NB4 (cell line): ENCODE results near the gene ELFN2.

Source experiments
- POLR2A ChIP-seq: IDR thresholded peaks from 2 replicates; pipeline ENCODE4 v1.6.1; 2011; ENCODE audit warnings: mild to moderate bottlenecking; ENCODE audit not compliant: insufficient read length; ENCODE audit errors: extremely low read depth
- TF ChIP-seq, protein P1 (sequence below): IDR thresholded peaks from one replicate; pipeline ENCODE4 v1.5.1; 2012; ENCODE audit warnings: low read depth, low read length
- TF ChIP-seq, protein P2 (sequence below): IDR thresholded peaks from 2 replicates; pipeline ENCODE4 v1.6.1; 2011; ENCODE audit warnings: low read depth, low read length

DNA sequence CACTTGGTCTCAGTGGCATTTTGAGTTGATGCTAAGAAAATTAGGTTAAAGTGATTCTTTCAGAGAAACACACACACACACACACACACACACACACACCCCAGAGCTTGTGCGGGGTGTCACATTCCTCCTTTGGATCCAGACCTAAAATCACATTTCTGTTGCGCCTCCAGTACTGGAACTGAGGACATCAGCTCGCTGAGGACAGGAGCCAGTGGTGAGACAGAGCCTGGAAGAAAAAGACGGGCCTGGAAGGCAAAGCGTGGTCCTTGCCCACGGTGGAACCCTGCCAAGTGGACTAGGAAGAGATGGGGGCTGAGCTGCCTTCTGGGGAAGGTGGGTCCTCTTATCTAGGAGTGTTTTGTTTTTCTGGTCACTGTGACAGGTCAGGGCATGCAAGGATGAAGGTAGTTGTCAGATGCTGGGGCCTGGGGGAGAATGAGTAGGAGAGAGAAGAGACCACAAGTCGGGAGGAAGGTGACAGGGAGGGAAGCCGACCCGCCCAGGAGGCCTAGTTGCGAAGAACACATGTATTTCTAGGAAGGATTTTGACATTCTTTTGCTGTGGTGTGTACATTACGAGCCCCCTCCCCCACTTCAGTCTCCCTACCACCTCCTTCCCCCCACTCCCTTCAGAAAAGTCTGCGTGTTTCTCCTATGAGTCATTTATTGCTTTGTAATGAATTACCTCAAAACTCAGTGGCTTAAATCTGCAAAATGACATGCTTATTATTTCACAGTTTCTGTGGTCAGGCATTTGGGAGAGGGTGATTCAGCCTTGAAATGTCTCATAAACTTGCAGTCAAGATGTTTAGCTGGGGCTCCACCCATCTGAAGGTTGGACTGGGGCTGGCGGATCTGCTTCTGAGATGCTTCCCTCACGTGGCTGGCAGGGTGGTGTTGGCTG is 4.8 kb upstream of the ELFN2 start:
- TF ChIP-seq, protein P1, sequence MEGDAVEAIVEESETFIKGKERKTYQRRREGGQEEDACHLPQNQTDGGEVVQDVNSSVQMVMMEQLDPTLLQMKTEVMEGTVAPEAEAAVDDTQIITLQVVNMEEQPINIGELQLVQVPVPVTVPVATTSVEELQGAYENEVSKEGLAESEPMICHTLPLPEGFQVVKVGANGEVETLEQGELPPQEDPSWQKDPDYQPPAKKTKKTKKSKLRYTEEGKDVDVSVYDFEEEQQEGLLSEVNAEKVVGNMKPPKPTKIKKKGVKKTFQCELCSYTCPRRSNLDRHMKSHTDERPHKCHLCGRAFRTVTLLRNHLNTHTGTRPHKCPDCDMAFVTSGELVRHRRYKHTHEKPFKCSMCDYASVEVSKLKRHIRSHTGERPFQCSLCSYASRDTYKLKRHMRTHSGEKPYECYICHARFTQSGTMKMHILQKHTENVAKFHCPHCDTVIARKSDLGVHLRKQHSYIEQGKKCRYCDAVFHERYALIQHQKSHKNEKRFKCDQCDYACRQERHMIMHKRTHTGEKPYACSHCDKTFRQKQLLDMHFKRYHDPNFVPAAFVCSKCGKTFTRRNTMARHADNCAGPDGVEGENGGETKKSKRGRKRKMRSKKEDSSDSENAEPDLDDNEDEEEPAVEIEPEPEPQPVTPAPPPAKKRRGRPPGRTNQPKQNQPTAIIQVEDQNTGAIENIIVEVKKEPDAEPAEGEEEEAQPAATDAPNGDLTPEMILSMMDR: no peak
- TF ChIP-seq, protein P2, sequence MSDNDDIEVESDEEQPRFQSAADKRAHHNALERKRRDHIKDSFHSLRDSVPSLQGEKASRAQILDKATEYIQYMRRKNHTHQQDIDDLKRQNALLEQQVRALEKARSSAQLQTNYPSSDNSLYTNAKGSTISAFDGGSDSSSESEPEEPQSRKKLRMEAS: 0 out of 2 replicates have a peak, but pooled peaks have one; percentile 8
- no peak for TF ChIP-seq POLR2A
